ENCODE measurements around the gene PTH2.

DNA sequence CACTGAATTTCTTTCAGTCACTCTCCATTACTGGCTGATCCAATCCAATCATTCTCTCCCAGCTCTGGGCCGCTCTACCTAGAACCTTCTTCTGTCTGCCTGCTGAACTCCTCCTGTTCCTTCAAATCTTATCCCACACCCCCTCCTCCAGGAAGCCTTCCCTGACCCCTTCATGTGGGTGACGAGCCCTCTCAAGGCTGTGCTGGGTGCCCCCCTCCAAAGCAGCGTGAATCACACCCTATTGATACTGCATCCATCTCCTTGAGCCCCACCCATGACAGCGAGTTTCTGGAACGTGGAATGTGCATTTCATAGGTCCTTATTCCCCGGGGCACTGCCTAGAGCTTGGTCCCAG is 25.2 kb upstream of the PTH2 start:
- TF ChIP-seq, protein P1, sequence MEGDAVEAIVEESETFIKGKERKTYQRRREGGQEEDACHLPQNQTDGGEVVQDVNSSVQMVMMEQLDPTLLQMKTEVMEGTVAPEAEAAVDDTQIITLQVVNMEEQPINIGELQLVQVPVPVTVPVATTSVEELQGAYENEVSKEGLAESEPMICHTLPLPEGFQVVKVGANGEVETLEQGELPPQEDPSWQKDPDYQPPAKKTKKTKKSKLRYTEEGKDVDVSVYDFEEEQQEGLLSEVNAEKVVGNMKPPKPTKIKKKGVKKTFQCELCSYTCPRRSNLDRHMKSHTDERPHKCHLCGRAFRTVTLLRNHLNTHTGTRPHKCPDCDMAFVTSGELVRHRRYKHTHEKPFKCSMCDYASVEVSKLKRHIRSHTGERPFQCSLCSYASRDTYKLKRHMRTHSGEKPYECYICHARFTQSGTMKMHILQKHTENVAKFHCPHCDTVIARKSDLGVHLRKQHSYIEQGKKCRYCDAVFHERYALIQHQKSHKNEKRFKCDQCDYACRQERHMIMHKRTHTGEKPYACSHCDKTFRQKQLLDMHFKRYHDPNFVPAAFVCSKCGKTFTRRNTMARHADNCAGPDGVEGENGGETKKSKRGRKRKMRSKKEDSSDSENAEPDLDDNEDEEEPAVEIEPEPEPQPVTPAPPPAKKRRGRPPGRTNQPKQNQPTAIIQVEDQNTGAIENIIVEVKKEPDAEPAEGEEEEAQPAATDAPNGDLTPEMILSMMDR (conservative IDR thresholded peaks at IDR 0.05) = no peak
- TF ChIP-seq ZFX (IDR thresholded peaks at IDR 0.05) = no peak

All from C4-2B (cell line).